SU-DHL-6 (cell line): Measurements from ENCODE around the gene MRPL51.

Experiments
- H2AFZ ChIP-seq: fragments of 200-600 bp; sonication (generic); 2 replicates; pipeline ENCODE4 v1.6.1; 2014; ENCODE audit warnings: low read depth, mild to moderate bottlenecking, moderate library complexity, mixed read lengths, antibody characterized with exemption, low read length; ENCODE audit not compliant: severe bottlenecking
- H3F3A ChIP-seq: fragments of 200-600 bp; shearing (Covaris generic); 2 replicates; pipeline ENCODE4 v1.6.0; 2016; ENCODE audit warnings: antibody characterized with exemption, mild to moderate bottlenecking; ENCODE audit not compliant: insufficient read depth
- H3K27ac ChIP-seq: fragments of 200-600 bp; sonication (generic); 2 replicates; pipeline ENCODE4 v1.5.1; 2016; ENCODE audit warnings: low read depth, mild to moderate bottlenecking, low read length, moderate library complexity, mixed read lengths
- H3K27me3 ChIP-seq: fragments of 200-600 bp; sonication (generic), shearing (Covaris generic); 2 replicates; pipeline ENCODE4 v1.6.0; 2014; ENCODE audit warnings: mild to moderate bottlenecking, low read length
- H3K36me3 ChIP-seq: fragments of 200-600 bp; sonication (generic); 2 replicates; pipeline ENCODE4 v1.6.1; 2014; ENCODE audit warnings: mild to moderate bottlenecking, low read length, mixed read lengths
- H3K4me2 ChIP-seq: fragments of 300-600, 200-600 bp; shearing (Covaris generic), sonication (generic); 2 replicates; pipeline ENCODE4 v1.6.0; 2014; ENCODE audit warnings: low read length, low read depth, mild to moderate bottlenecking; ENCODE audit not compliant: poor library complexity, severe bottlenecking
- H3K4me3 ChIP-seq: fragments of 200-600 bp; sonication (generic); 2 replicates; pipeline ENCODE4 v1.5.1; 2014; ENCODE audit warnings: antibody characterized with exemption, low read length, mild to moderate bottlenecking, mixed read lengths; ENCODE audit not compliant: insufficient read depth, poor library complexity, severe bottlenecking
- H3K79me2 ChIP-seq: fragments of 200-600 bp; sonication (generic); 2 replicates; pipeline ENCODE4 v1.6.1; 2014; ENCODE audit warnings: mild to moderate bottlenecking, low read length, moderate library complexity; ENCODE audit not compliant: insufficient read depth
- H3K9ac ChIP-seq: fragments of 200-600 bp; sonication (generic); 2 replicates; pipeline ENCODE4 v1.7.0; 2014; ENCODE audit warnings: mild to moderate bottlenecking, low read length
- H3K9me2 ChIP-seq: fragments of 200-600 bp; sonication (generic); replicated peaks from 2 replicates; pipeline ENCODE4 v1.6.1; 2014; ENCODE audit warnings: low read length; ENCODE audit not compliant: insufficient read depth
- H3K9me3 ChIP-seq: fragments of 200-600 bp; sonication (generic); 2 replicates; pipeline ENCODE4 v1.6.1; 2014; ENCODE audit warnings: low read length, mixed read lengths; ENCODE audit not compliant: insufficient read depth
- H4K20me1 ChIP-seq: fragments of 200-600 bp; sonication (generic); 2 replicates; pipeline ENCODE4 v1.6.1; 2014; ENCODE audit warnings: low read depth, mild to moderate bottlenecking, antibody characterized with exemption, low read length, moderate library complexity, mixed read lengths
- EZH2phosphoT487 ChIP-seq: fragments of 200-600 bp; sonication (generic), shearing (Covaris generic); conservative IDR thresholded peaks from 2 replicates; pipeline ENCODE4 v1.6.1; 2018; ENCODE audit warnings: mild to moderate bottlenecking, antibody characterized with exemption, low read length, moderate library complexity, mixed read lengths
- TF ChIP-seq, protein P1 (sequence below): fragments of 200-600 bp; sonication (generic); IDR thresholded peaks from one replicate; pipeline ENCODE4 v1.5.1; 2017; ENCODE audit warnings: antibody characterized with exemption, mild to moderate bottlenecking, low read length, moderate library complexity; ENCODE audit not compliant: insufficient read depth, poor library complexity, severe bottlenecking

MRPL51 gene

DNA sequence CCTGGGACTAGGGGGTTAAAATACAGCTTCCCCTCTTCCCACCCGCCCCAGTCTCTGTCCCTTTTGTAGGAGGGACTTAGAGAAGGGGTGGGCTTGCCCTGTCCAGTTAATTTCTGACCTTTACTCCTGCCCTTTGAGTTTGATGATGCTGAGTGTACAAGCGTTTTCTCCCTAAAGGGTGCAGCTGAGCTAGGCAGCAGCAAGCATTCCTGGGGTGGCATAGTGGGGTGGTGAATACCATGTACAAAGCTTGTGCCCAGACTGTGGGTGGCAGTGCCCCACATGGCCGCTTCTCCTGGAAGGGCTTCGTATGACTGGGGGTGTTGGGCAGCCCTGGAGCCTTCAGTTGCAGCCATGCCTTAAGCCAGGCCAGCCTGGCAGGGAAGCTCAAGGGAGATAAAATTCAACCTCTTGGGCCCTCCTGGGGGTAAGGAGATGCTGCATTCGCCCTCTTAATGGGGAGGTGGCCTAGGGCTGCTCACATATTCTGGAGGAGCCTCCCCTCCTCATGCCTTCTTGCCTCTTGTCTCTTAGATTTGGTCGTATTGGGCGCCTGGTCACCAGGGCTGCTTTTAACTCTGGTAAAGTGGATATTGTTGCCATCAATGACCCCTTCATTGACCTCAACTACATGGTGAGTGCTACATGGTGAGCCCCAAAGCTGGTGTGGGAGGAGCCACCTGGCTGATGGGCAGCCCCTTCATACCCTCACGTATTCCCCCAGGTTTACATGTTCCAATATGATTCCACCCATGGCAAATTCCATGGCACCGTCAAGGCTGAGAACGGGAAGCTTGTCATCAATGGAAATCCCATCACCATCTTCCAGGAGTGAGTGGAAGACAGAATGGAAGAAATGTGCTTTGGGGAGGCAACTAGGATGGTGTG, 43.1 kb upstream of the MRPL51 start:
- Histone ChIP-seq H3K27ac (peak overlapping the region; percentile 93), H4K20me1 (peaks cover 9% of the 10 kb centered on the region), H3K27me3 (no peaks in the 10 kb centered on the region), H3K9me2 (no peaks in the 10 kb centered on the region), H3K79me2 (peaks cover 31% of the 10 kb centered on the region), H3K9ac (peak overlapping the region; percentile 98), H3K36me3 (peaks cover 28% of the 10 kb centered on the region), H3K4me3 (peak overlapping the region; percentile 73), H2AFZ (no peak overlapping the region), H3F3A (peaks cover 81% of the 10 kb centered on the region), H3K9me3 (no peaks in the 10 kb centered on the region), H3K4me2 (peak overlapping the region; percentile 78)
- TF ChIP-seq EZH2phosphoT487 = no peak
- TF ChIP-seq, protein P1, sequence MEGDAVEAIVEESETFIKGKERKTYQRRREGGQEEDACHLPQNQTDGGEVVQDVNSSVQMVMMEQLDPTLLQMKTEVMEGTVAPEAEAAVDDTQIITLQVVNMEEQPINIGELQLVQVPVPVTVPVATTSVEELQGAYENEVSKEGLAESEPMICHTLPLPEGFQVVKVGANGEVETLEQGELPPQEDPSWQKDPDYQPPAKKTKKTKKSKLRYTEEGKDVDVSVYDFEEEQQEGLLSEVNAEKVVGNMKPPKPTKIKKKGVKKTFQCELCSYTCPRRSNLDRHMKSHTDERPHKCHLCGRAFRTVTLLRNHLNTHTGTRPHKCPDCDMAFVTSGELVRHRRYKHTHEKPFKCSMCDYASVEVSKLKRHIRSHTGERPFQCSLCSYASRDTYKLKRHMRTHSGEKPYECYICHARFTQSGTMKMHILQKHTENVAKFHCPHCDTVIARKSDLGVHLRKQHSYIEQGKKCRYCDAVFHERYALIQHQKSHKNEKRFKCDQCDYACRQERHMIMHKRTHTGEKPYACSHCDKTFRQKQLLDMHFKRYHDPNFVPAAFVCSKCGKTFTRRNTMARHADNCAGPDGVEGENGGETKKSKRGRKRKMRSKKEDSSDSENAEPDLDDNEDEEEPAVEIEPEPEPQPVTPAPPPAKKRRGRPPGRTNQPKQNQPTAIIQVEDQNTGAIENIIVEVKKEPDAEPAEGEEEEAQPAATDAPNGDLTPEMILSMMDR = no peak

DNA sequence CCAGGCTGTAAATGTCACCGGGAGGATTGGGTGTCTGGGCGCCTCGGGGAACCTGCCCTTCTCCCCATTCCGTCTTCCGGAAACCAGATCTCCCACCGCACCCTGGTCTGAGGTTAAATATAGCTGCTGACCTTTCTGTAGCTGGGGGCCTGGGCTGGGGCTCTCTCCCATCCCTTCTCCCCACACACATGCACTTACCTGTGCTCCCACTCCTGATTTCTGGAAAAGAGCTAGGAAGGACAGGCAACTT, 42.6 kb upstream of the MRPL51 start:
- Histone ChIP-seq H3K9me3 (no peaks in the 10 kb centered on the region), H3F3A (peaks cover 82% of the 10 kb centered on the region), H3K9me2 (no peaks in the 10 kb centered on the region), H3K4me3 (peak overlapping the region; percentile 73), H2AFZ (no peak overlapping the region), H3K9ac (peak overlapping the region; percentile 98), H3K4me2 (peak overlapping the region; percentile 78), H3K79me2 (peaks cover 31% of the 10 kb centered on the region), H4K20me1 (peaks cover 9% of the 10 kb centered on the region), H3K27me3 (no peaks in the 10 kb centered on the region), H3K36me3 (peaks cover 32% of the 10 kb centered on the region), H3K27ac (peak overlapping the region; percentile 93)
- TF ChIP-seq EZH2phosphoT487 = no peak
- TF ChIP-seq, protein P1 = no peak

DNA sequence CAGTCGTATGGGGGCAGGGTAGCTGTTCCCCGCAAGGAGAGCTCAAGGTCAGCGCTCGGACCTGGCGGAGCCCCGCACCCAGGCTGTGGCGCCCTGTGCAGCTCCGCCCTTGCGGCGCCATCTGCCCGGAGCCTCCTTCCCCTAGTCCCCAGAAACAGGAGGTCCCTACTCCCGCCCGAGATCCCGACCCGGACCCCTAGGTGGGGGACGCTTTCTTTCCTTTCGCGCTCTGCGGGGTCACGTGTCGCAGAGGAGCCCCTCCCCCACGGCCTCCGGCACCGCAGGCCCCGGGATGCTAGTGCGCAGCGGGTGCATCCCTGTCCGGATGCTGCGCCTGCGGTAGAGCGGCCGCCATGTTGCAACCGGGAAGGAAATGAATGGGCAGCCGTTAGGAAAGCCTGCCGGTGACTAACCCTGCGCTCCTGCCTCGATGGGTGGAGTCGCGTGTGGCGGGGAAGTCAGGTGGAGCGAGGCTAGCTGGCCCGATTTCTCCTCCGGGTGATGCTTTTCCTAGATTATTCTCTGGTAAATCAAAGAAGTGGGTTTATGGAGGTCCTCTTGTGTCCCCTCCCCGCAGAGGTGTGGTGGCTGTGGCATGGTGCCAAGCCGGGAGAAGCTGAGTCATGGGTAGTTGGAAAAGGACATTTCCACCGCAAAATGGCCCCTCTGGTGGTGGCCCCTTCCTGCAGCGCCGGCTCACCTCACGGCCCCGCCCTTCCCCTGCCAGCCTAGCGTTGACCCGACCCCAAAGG, 42.1 kb upstream of the MRPL51 start:
- Histone ChIP-seq H3K79me2 (peaks cover 31% of the 10 kb centered on the region), H3K27me3 (no peaks in the 10 kb centered on the region), H4K20me1 (peaks cover 9% of the 10 kb centered on the region), H3K36me3 (peaks cover 36% of the 10 kb centered on the region), H3F3A (peaks cover 83% of the 10 kb centered on the region), H3K27ac (peak overlapping the region; percentile 93), H3K9me2 (no peaks in the 10 kb centered on the region), H3K9ac (peak overlapping the region; percentile 98), H3K4me3 (peak overlapping the region; percentile 73), H3K4me2 (peak overlapping the region; percentile 78), H3K9me3 (no peaks in the 10 kb centered on the region), H2AFZ (no peak overlapping the region)
- TF ChIP-seq, protein P1 = no peak
- TF ChIP-seq EZH2phosphoT487 = no peak
